Stomach (tissue), 4 donors: Measurements from ENCODE around the gene TMEM115.

ENCODE experiments used
- CTCF ChIP-seq, 7 experiments: fragments of 450-650 bp in 4 of 7; fragments of 200-600 bp in 3 of 7; sonication (generic) in 3 of 7; IDR thresholded peaks; one replicate each; pipeline ENCODE4 v1.5.1; 2016 to 2019; ENCODE audit warnings: antibody characterized with exemption in 7 of 7, control low read depth in 2 of 7, mild to moderate bottlenecking in 1 of 7
- EP300 ChIP-seq: sonication (generic); formaldehyde crosslinking; IDR thresholded peaks from one replicate; pipeline ENCODE4 v1.6.1; 2017; ENCODE audit warnings: antibody characterized with exemption
- POLR2A ChIP-seq, 4 donors: fragments of 450-650 bp; IDR thresholded peaks; one replicate each; pipeline ENCODE4 v1.6.1; 2016; ENCODE audit warnings: antibody characterized with exemption in 4 of 4, control low read depth in 2 of 4, mild to moderate bottlenecking in 1 of 4, moderate library complexity in 1 of 4
- POLR2AphosphoS5 ChIP-seq, 3 donors: sonication (generic); formaldehyde crosslinking; IDR thresholded peaks; one replicate each; pipeline ENCODE4 v1.6.1; 2016; ENCODE audit warnings: antibody characterized with exemption in 3 of 3

- no peak for TF ChIP-seq POLR2A (IDR thresholded peaks at IDR 0.05)
- no peak for TF ChIP-seq POLR2AphosphoS5 (IDR thresholded peaks at IDR 0.05)
- TF ChIP-seq CTCF (IDR thresholded peaks at IDR 0.05), result no peak
- TF ChIP-seq EP300, result no peak
These were observed 5.0 kb downstream of the TMEM115 start for GRCh38 chr3:50354186-50354764.
